Testis (tissue), 2 donors: ENCODE results near the gene ANK2.

Experiments used
- POLR2A ChIP-seq: fragments of 450-650 bp; IDR thresholded peaks from one replicate; pipeline ENCODE4 v1.6.1; 2017; ENCODE audit warnings: antibody characterized with exemption, mild to moderate bottlenecking, moderate library complexity
- TF ChIP-seq, protein P1 (sequence below), 3 experiments: fragments of 450-650 bp in 2 of 3; fragments of 200-600 bp in 1 of 3; sonication (generic) in 1 of 3; IDR thresholded peaks; one replicate each; pipeline ENCODE4 v1.5.1; 2016 to 2019; ENCODE audit warnings: antibody characterized with exemption in 3 of 3, mild to moderate bottlenecking in 2 of 3, moderate library complexity in 1 of 3

DNA sequence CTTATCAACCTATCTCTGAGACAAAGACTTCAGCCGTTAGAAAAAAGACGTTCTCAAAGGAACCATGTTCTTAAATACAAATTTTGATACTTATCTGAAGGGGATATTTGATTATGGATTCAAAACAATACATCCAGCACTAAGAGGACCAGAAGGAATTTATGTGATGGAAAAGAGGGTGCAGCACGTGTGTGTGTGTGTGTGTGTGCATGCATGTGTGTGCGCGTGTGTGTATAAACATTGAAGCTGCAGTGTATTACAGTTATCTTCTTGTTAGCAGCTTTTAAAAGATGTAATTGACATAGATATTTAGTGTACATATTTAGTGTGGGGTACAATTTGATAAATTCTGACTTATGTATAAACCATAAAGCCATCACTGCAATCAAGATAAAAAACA, 44.9 kb downstream of the ANK2 start:
- TF ChIP-seq, protein P1, sequence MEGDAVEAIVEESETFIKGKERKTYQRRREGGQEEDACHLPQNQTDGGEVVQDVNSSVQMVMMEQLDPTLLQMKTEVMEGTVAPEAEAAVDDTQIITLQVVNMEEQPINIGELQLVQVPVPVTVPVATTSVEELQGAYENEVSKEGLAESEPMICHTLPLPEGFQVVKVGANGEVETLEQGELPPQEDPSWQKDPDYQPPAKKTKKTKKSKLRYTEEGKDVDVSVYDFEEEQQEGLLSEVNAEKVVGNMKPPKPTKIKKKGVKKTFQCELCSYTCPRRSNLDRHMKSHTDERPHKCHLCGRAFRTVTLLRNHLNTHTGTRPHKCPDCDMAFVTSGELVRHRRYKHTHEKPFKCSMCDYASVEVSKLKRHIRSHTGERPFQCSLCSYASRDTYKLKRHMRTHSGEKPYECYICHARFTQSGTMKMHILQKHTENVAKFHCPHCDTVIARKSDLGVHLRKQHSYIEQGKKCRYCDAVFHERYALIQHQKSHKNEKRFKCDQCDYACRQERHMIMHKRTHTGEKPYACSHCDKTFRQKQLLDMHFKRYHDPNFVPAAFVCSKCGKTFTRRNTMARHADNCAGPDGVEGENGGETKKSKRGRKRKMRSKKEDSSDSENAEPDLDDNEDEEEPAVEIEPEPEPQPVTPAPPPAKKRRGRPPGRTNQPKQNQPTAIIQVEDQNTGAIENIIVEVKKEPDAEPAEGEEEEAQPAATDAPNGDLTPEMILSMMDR (IDR thresholded peaks at IDR 0.05): no peak
- no peak for TF ChIP-seq POLR2A
